Measurements from ENCODE around the gene BMAL2.

Gene BMAL2

GRCh38 chr12:27347779-27348178 is 15.1 kb downstream of the BMAL2 start:
- no peak overlapping the region for H3K4me3 ChIP-seq (ENCODE audit: low read depth, low read length)
- no peak for DNase-seq (ENCODE audit: low read depth)

- no peak for DNase-seq (ENCODE audit: low read depth)
Observed at GRCh38 chr12:27351476-27351875, 18.8 kb downstream of the BMAL2 start.

DNA sequence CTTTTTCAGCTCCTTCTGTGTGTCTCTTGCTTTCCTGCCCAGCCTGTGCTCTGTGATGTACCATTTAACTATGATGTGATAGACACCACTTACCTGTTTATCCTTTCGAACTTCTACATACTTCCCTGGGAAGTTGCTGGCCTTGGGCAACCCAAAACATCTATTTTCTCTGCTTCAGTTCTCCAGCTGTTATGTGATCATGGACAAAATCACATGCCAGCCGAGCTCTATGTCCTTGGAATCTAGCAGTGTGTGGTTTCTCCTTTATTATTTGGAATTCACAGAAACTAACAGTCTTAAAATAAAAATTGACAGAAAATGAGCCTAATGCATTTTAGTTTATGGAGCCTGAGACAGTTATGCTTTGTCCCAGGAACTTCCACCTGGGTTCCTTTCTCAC is 22.9 kb downstream of the BMAL2 start:
- DNase-seq (ENCODE audit: low read depth), result no peak
- H3K4me3 ChIP-seq (ENCODE audit: low read depth, low read length), result no peak overlapping the region

More at GRCh38 chr12:27351476-27351875, 18.8 kb downstream of the BMAL2 start:
- no peak overlapping the region for H3K4me3 ChIP-seq (ENCODE audit: low read depth, low read length)

DNA sequence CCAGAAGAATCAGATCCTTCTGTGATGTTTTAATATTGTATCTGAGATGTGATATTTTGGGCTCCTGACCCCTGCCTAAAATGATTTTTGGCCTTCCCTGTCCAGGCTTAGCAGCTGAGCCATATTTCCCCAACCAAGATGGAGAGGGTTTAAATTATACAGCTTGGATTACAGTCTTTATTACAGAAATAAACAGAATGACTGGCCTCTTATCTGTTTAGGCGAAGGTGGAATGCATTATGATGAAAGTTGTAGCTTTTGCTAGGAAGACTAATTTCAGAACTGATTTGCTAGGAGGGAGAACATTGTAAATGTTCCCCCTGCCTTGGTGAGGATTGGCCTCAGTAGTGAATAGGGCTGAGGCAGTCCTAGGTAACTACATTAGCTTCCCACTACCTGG is 23.3 kb downstream of the BMAL2 start:
- H3K4me3 ChIP-seq (ENCODE audit: low read depth, low read length), result no peak overlapping the region
- DNase-seq (ENCODE audit: low read depth), result no peak

- no peak overlapping the region for H3K4me3 ChIP-seq (ENCODE audit: low read depth, low read length)
- DNase-seq (ENCODE audit: low read depth), result no peak
Observed at GRCh38 chr12:27359578-27360340, 27.1 kb downstream of the BMAL2 start.

DNA sequence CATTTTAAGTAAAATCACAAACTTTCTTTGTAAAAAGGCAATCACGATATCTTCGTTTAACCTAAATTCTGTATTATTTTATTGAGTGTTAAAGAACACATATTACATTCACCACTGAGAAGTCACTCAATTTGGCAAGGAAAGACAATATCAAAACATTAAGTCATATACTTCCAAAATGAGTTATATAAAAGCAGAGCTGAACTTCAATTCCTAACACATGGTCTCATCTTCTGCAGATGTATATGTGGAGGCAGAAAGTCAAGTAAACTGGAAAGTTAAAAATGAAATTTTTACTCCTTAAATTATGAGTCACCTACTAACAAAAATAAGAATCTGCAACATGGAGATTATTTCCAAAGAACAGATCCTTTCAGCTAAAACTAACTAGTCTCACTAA is 28.7 kb downstream of the BMAL2 start:
- no peak overlapping the region for H3K4me3 ChIP-seq (ENCODE audit: low read depth, low read length)
- no peak for DNase-seq (ENCODE audit: low read depth)

GRCh38 chr12:27366621-27367020 is 34.0 kb downstream of the BMAL2 start:
- no peak for DNase-seq (ENCODE audit: low read depth)
- H3K4me3 ChIP-seq (ENCODE audit: low read depth, low read length), result no peak overlapping the region

DNA sequence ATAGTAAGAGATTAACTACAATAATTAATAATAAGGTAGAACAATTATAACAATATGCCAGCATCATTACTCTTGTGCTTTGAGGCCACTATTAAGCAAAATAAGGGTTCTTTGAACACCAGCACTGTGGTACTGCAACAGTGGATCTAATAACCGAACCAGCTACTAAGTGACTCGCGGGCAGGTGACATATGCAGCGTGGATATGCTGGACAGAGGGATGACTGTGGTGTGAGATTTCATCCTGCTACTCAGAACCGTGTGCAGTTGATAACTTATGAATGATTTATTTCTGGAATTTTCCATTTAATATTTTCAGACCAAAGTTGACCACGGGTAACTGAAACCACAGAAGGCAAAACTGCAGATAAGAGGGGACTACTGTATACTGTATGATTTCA is 34.4 kb downstream of the BMAL2 start:
- DNase-seq (ENCODE audit: low read depth), result no peak
- H3K4me3 ChIP-seq (ENCODE audit: low read depth, low read length), result no peak overlapping the region

DNA sequence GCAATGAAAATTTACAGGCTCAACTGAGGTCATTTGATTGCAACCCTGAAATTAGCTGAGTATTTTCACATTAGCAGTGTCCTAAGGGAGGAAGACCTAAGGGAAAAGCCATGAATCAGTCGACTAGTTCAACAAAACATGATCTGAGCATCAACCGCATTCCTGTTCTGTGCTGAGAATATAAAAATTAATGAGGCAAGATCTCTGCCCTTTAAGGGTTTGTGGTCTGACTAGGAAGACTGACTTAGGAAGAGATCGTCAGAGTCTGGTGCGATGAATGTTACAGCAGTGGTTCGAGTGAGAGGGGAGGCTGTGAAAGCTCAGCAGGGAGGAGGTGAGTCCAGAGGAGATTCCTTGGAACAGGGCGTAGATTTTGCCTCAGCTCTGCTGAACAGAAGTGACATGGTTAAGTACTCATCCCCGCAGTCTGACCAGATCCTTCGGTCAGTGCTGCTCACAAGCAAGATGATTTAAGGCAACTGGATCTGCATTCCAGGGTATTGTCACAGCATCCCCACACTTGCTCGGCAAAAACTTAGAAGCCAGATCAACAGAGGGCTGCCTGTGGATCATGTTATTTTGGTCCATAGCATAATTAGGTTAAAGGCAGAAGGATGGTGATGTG is 49.6 kb downstream of the BMAL2 start:
- DNase-seq (ENCODE audit: low read depth), result peak; percentile 75
- H3K4me3 ChIP-seq (ENCODE audit: low read depth, low read length), result no peak overlapping the region

Measured in skeletal muscle cell (primary cell).